Right lobe of liver (tissue), 6 donors: ENCODE results near the gene USP14. TPM values are rescaled to one million over a fixed set of nuclear protein-coding genes. Genes with fewer than 3 reads are reported as not detected.

ENCODE experiments used
- ATAC-seq, 4 donors: fragments of 200-7000 bp; cut with Tn5 transposase; one replicate each; pipeline ENCODE4 v1.9.1; 2020; ENCODE audit warnings: mild to moderate bottlenecking in 4 of 4, moderate library complexity in 4 of 4
- DNase-seq, 3 donors: peaks; one replicate each; pipeline ENCODE4 v3.0.0-alpha.2; 2020
- H3K27ac ChIP-seq, 3 donors: fragments of 200-600 bp; one replicate each; pipeline ENCODE4 v1.8.0; 2022
- H3K27me3 ChIP-seq, 2 donors: fragments of 200-600 bp; one replicate each; pipeline ENCODE4 v1.8.0; 2022
- H3K36me3 ChIP-seq, 4 donors: fragments of 200-600 bp; sonication (generic) in 1 of 4; one replicate each; pipeline versions ENCODE4 v1.5.1 to v1.8.0; 2017 to 2022; ENCODE audit warnings: control low read depth in 1 of 4
- H3K4me1 ChIP-seq, 4 donors: fragments of 200-600 bp; sonication (generic) in 1 of 4; one replicate each; pipeline versions ENCODE4 v1.5.1 to v1.8.0; 2017 to 2022; ENCODE audit warnings: control low read depth in 1 of 4
- H3K4me3 ChIP-seq, 3 donors: fragments of 200-600 bp; one replicate each; pipeline ENCODE4 v1.8.0; 2022
- H3K9me3 ChIP-seq, 4 donors: fragments of 200-600 bp; sonication (generic) in 1 of 4; one replicate each; pipeline versions ENCODE4 v1.5.1 to v1.8.0; 2017 to 2022; ENCODE audit warnings: control low read depth in 1 of 4
- POLR2A ChIP-seq: fragments of 450-650 bp; IDR thresholded peaks from one replicate; pipeline ENCODE4 v1.6.1; 2017; ENCODE audit warnings: antibody characterized with exemption, mild to moderate bottlenecking
- WGBS: methylation state at CpG from one replicate; pipeline ENCODE4 v1.1.6; 2018; ENCODE audit warnings: low coverage, low lambda C conversion rate; ENCODE audit not compliant: insufficient coverage; ENCODE audit errors: missing lambda C conversion rate; 5-methylcytosine and 5-hydroxymethylcytosine counted together
- intact Hi-C, 2 donors: fragments of 100-400 bp; cut with DNase I; formaldehyde crosslinking; loops; one replicate each; pipeline versions ENCODE4 v1.11.2 to v1.14.1; 2022
- total RNA-seq, 6 experiments: library from RNA; depleted of rRNA in 2 of 6; stranded (reverse); fragments of >200 nt in 2 of 6; fragmentation: NEBNext Ultra II Directional in 3 of 6; extraction: Animal tissue kit (Norgen Biotek cat#: 25700) in 3 of 6; gene quantifications; one replicate each; pipeline versions ENCODE4 v1.1.0 to v1.2.4, GENCODE V29; 2016 to 2023
- TF ChIP-seq, protein P1 (sequence below), 4 donors: fragments of 200-600 bp in 3 of 4; fragments of 450-650 bp in 1 of 4; IDR thresholded peaks; one replicate each; pipeline versions ENCODE4 v1.5.1 to v1.8.0; 2016 to 2022; ENCODE audit warnings: antibody characterized with exemption in 4 of 4, mild to moderate bottlenecking in 2 of 4
- donor health status: DM: no; HTN: yes; CAD: no.
- donor health status: DM: no; HTN: no; CAD: no.
- donor health status: DM: no; HTN: no; CAD: no.
- donor health status: DM: no; HTN: yes; CAD: no.
- donor health status: DM: no; HTN: yes; CAD: no.

Gene USP14
- total RNA-seq, 6 experiments from 2014 or later = 19.6 to 28.5 (median 24.5) TPM

DNA sequence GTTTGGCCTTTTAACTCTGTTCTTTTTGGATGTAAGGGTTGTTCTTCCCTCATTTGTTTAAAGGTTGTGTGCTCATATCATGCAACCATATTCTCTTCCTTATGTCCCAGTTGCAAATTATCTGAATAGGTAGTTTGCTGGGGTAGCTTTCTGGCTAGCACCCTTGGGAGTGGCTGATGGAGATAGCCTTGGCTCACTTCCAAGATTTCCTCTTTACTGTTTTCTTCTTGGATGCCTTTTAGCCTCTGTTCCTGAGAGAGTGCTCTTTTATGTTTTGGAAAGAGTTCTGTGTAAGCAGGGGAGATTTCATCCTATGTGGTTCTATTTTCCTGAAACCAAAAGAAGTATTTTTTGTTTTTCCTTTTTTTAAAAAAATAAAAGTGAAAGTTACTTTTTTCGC lies 25.4 kb downstream of the USP14 start:
- TF ChIP-seq, protein P1, sequence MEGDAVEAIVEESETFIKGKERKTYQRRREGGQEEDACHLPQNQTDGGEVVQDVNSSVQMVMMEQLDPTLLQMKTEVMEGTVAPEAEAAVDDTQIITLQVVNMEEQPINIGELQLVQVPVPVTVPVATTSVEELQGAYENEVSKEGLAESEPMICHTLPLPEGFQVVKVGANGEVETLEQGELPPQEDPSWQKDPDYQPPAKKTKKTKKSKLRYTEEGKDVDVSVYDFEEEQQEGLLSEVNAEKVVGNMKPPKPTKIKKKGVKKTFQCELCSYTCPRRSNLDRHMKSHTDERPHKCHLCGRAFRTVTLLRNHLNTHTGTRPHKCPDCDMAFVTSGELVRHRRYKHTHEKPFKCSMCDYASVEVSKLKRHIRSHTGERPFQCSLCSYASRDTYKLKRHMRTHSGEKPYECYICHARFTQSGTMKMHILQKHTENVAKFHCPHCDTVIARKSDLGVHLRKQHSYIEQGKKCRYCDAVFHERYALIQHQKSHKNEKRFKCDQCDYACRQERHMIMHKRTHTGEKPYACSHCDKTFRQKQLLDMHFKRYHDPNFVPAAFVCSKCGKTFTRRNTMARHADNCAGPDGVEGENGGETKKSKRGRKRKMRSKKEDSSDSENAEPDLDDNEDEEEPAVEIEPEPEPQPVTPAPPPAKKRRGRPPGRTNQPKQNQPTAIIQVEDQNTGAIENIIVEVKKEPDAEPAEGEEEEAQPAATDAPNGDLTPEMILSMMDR (IDR thresholded peaks at IDR 0.05) = no peak
- TF ChIP-seq POLR2A = no peak
- Histone ChIP-seq H3K27ac (no peak overlapping the region), H3K4me1 (peaks cover 0 to 3% (median 0%) of the 10 kb centered on the region in 4 donors), H3K9me3 (no peaks in the 10 kb centered on the region), H3K36me3 (peaks cover 0 to 16% (median 2%) of the 10 kb centered on the region in 4 donors), H3K4me3 (no peak overlapping the region), H3K27me3 (no peaks in the 10 kb centered on the region)
- intact Hi-C loops = no loop called here
- 92% methylated on average over 1 of the region's 1 CpG for WGBS
- ATAC-seq (no peak), DNase-seq (no peak)

DNA sequence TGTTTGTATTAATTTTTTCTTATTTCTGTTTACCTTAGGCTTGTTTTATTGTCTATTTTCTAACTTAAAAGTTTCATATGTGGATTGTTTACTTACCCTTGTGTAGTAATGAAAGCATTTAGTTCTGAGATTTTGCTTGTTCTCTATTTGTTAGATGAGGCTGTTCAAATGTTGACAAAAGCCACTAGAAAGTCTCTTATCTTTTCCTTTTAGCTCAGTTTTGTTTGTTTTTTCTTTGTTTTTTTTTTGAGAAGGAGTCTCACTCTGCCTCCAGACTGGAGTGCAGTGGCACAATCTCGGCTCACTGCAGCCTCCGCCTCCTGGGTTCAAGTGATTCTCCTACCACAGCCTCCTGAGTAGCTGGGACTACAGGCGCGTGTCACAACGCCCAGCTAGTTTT lies 30.9 kb downstream of the USP14 start:
- H3K36me3 ChIP-seq = no peaks in the 10 kb centered on the region
- DNase-seq (no peak), ATAC-seq (peak in 3 of 4 donors; percentile 43 to 79 (median 50))
- intact Hi-C loops = no loop called here
- WGBS = no CpG with 5 or more reads among the region's 5 CpGs
- H3K27me3 ChIP-seq = no peaks in the 10 kb centered on the region
- H3K27ac ChIP-seq = no peak overlapping the region
- no peaks in the 10 kb centered on the region for H3K9me3 ChIP-seq
- peaks cover 0 to 18% (median 7%) of the 10 kb centered on the region in 4 donors for H3K4me1 ChIP-seq
- TF ChIP-seq POLR2A = no peak
- TF ChIP-seq, protein P1 (IDR thresholded peaks at IDR 0.05) = no peak
- no peak overlapping the region for H3K4me3 ChIP-seq

DNA sequence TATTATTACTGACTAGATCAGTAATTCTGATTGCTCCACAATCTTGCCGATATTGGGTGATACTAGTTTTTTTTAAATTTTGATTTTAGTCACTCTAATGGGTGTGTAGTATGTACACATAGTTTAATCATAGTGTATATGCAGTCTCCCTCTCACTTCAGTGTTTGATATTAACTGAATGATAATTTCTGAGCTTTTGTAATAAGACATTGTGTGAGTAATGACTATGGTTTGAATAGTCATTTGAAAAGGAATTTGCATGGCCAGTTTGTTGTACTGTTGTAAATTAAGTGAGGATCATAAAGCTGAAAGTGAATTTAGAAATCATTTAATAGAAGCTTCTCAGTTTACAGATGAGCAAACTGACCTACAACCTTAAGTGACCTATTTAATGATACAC lies 33.4 kb downstream of the USP14 start:
- 88% methylated on average over 1 of the region's 1 CpG for WGBS
- H3K27me3 ChIP-seq = no peaks in the 10 kb centered on the region
- no peak for DNase-seq
- no peaks in the 10 kb centered on the region for H3K9me3 ChIP-seq
- H3K4me3 ChIP-seq = no peak overlapping the region
- peaks cover 0 to 1% (median 0%) of the 10 kb centered on the region in 4 donors for H3K36me3 ChIP-seq
- TF ChIP-seq, protein P1 (IDR thresholded peaks at IDR 0.05) = no peak
- TF ChIP-seq POLR2A = no peak
- intact Hi-C loops = no loop called here
- H3K4me1 ChIP-seq = peaks cover 0 to 18% (median 7%) of the 10 kb centered on the region in 4 donors
- ATAC-seq = peak in 1 of 4 donors; percentile 28
- no peak overlapping the region for H3K27ac ChIP-seq

DNA sequence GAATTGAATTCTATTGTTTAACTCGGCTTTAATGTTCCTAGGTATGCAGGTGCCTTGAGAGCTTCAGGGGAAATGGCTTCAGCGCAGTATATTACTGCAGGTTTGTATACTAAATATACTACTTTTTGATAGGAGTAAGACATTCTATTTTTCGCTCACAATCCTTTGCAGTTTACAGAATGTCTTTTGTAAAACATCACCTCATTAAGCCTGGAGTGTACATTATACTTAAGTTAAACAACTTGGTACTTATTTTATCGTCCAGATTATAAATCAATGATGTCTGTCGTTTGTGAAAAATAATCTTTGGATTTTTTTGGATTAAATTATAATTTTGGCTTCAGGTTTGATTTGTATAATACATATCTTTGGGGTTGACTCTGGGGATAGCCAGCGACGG lies 34.4 kb downstream of the USP14 start:
- no peak overlapping the region for H3K4me3 ChIP-seq
- ATAC-seq (no peak), DNase-seq (no peak)
- H3K4me1 ChIP-seq = peaks cover 0 to 18% (median 7%) of the 10 kb centered on the region in 4 donors
- no peak overlapping the region for H3K27ac ChIP-seq
- H3K36me3 ChIP-seq = peaks cover 0 to 11% (median 0%) of the 10 kb centered on the region in 4 donors
- 90% methylated on average over 7 of the region's 7 CpGs for WGBS
- intact Hi-C loops = no loop called here
- H3K9me3 ChIP-seq = no peaks in the 10 kb centered on the region
- H3K27me3 ChIP-seq = no peaks in the 10 kb centered on the region
- TF ChIP-seq, protein P1 (IDR thresholded peaks at IDR 0.05) = no peak
- no peak for TF ChIP-seq POLR2A

DNA sequence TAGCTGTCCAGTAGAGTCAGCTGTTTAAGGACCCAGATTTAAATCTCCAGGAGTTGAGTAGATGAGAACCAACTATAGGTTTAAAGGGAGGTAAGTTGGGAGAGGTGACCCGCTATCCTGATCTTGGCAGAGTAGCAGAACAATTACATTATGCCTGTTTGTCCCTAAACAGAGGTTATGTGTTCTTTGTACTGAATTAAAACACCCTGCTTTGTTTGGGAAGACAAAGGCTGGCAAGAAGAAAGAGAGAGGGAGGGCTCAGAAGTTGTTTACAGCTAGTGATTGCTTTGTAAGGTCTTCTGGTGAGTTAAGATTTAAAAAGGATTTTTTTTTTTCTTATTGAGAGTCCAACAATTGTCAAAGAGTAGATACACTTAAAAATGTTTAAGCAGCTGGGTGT lies 37.3 kb downstream of the USP14 start:
- H3K4me1 ChIP-seq = peaks cover 0 to 12% (median 4%) of the 10 kb centered on the region in 4 donors
- 100% methylated on average over 1 of the region's 1 CpG for WGBS
- TF ChIP-seq, protein P1 (IDR thresholded peaks at IDR 0.05) = no peak
- no peak for TF ChIP-seq POLR2A
- intact Hi-C loops = no loop called here
- no peaks in the 10 kb centered on the region for H3K9me3 ChIP-seq
- no peak overlapping the region for H3K27ac ChIP-seq
- no peak overlapping the region for H3K4me3 ChIP-seq
- H3K27me3 ChIP-seq = no peaks in the 10 kb centered on the region
- DNase-seq (no peak), ATAC-seq (no peak)
- peaks cover 0 to 26% (median 4%) of the 10 kb centered on the region in 4 donors for H3K36me3 ChIP-seq
